Neuronal stem cell (in vitro differentiated cells): ENCODE measurements around the gene SLC38A10.
A peak's percentile ranks its signal among the peaks of the same experiment; 100 is the strongest.

Source experiments
- DNase-seq: peaks from one replicate; pipeline ENCODE4 v3.0.0-alpha.2; 2013; ENCODE audit warnings: low spot score
- H2AFZ ChIP-seq: one replicate; pipeline ENCODE4 v1.6.1; 2013; ENCODE audit warnings: mild to moderate bottlenecking, low read length, inconsistent platforms
- H2AK5ac ChIP-seq: 2 replicates; pipeline ENCODE4 v1.6.1; 2013; ENCODE audit warnings: low read depth, mild to moderate bottlenecking, inconsistent platforms, low read length, moderate library complexity, mixed read lengths
- H2BK120ac ChIP-seq: 2 replicates; pipeline ENCODE4 v1.6.1; 2013; ENCODE audit warnings: low read depth, mild to moderate bottlenecking, inconsistent platforms, low read length, moderate library complexity, mixed read lengths
- H2BK12ac ChIP-seq: one replicate; pipeline ENCODE4 v1.6.1; 2013; ENCODE audit warnings: low read length, inconsistent platforms
- H2BK15ac ChIP-seq: 2 replicates; pipeline ENCODE4 v1.6.1; 2013; ENCODE audit warnings: mild to moderate bottlenecking, low read length, inconsistent platforms, mixed read lengths
- H2BK5ac ChIP-seq: one replicate; pipeline ENCODE4 v1.6.1; 2013; ENCODE audit warnings: inconsistent platforms, mild to moderate bottlenecking, low read length, moderate library complexity
- H3K14ac ChIP-seq: one replicate; pipeline ENCODE4 v1.6.1; 2013; ENCODE audit warnings: low read length, inconsistent platforms
- H3K18ac ChIP-seq: 2 replicates; pipeline ENCODE4 v1.6.1; 2013; ENCODE audit warnings: low read length, inconsistent platforms
- H3K23ac ChIP-seq: 2 replicates; pipeline ENCODE4 v1.6.1; 2013; ENCODE audit warnings: low read depth, mild to moderate bottlenecking, mixed read lengths, low read length, inconsistent platforms; ENCODE audit not compliant: poor library complexity
- H3K27ac ChIP-seq: replicated peaks from 3 replicates; pipeline ENCODE4 v1.5.1; 2013; ENCODE audit warnings: low read length, inconsistent platforms
- H3K27me3 ChIP-seq, 3 experiments: 2 replicates each; pipeline ENCODE4 v1.6.1; 2013; ENCODE audit warnings: low read length in 3 of 3, mild to moderate bottlenecking in 2 of 3, inconsistent platforms in 1 of 3, low read depth in 1 of 3, mixed read lengths in 1 of 3, moderate library complexity in 1 of 3; ENCODE audit not compliant: control insufficient read depth in 3 of 3, insufficient read depth in 3 of 3
- H3K36me3 ChIP-seq, 2 donors: replicated peaks in 1 of 2; 2 replicates each; pipeline ENCODE4 v1.6.1; 2013; ENCODE audit warnings: low read length in 2 of 2; ENCODE audit not compliant: control insufficient read depth in 2 of 2, insufficient read depth in 2 of 2
- H3K4ac ChIP-seq: 2 replicates; pipeline ENCODE4 v1.6.1; 2013; ENCODE audit warnings: inconsistent platforms, mild to moderate bottlenecking, low read length, moderate library complexity
- H3K4me1 ChIP-seq, 2 donors: 1 replicate in 1 of 2; 2 replicates in 1 of 2; pipeline ENCODE4 v1.6.1; 2013; ENCODE audit warnings: low read length in 2 of 2, low read depth in 1 of 2; ENCODE audit not compliant: control insufficient read depth in 2 of 2, insufficient read depth in 1 of 2
- H3K4me2 ChIP-seq: one replicate; pipeline ENCODE4 v1.6.1; 2013; ENCODE audit warnings: mild to moderate bottlenecking, low read length, inconsistent platforms; ENCODE audit not compliant: insufficient read depth, poor library complexity, severe bottlenecking
- H3K4me3 ChIP-seq, 2 donors: 2 replicates each; pipeline ENCODE4 v1.5.1; 2013; ENCODE audit warnings: low read length in 2 of 2, mild to moderate bottlenecking in 2 of 2, inconsistent platforms in 1 of 2, moderate library complexity in 1 of 2
- H3K79me1 ChIP-seq: one replicate; pipeline ENCODE4 v1.6.1; 2013; ENCODE audit warnings: low read depth, mild to moderate bottlenecking, inconsistent platforms, low read length, moderate library complexity
- H3K9ac ChIP-seq: one replicate; pipeline ENCODE4 v1.6.1; 2013; ENCODE audit warnings: mild to moderate bottlenecking, low read depth, low read length, inconsistent platforms; ENCODE audit not compliant: poor library complexity
- H3K9me3 ChIP-seq, 2 donors: replicated peaks in 1 of 2; 2 replicates each; pipeline versions ENCODE3 to v1.6.1; 2013; ENCODE audit warnings: low read length in 2 of 2, mild to moderate bottlenecking in 2 of 2, inconsistent platforms in 1 of 2, low read depth in 1 of 2, mixed read lengths in 1 of 2, moderate library complexity in 1 of 2; ENCODE audit not compliant: control insufficient read depth in 2 of 2, insufficient read depth in 1 of 2
- H4K8ac ChIP-seq: one replicate; pipeline ENCODE4 v1.6.1; 2013; ENCODE audit warnings: low read depth, mild to moderate bottlenecking, inconsistent platforms, low read length, moderate library complexity
- H4K91ac ChIP-seq: one replicate; pipeline ENCODE4 v1.6.1; 2013; ENCODE audit warnings: low read length, low read depth, mild to moderate bottlenecking, inconsistent platforms; ENCODE audit not compliant: poor library complexity
- WGBS, 2 donors: extraction: QIAGEN DNeasy Blood & Tissue Kit; methylation state at CpG; one replicate each; pipeline ENCODE4 v1.1.7; 2013; ENCODE audit warnings: missing lambda C conversion rate in 2 of 2, mixed read lengths in 1 of 2; ENCODE audit not compliant: insufficient read length in 2 of 2, insufficient replicate concordance in 1 of 2; ENCODE audit errors: extremely low coverage in 2 of 2; 5-methylcytosine and 5-hydroxymethylcytosine counted together

SLC38A10 gene

GRCh38 chr17:81250286-81251093 lies 44.6 kb downstream of the SLC38A10 start:
- no peak overlapping the region for H2BK15ac ChIP-seq
- no peak overlapping the region for H2AK5ac ChIP-seq
- H3K23ac ChIP-seq: peak overlapping the region; percentile 68
- H3K27ac ChIP-seq: no peak overlapping the region
- H3K4ac ChIP-seq: no peak overlapping the region
- peaks cover 0 to 2% of the 10 kb centered on the region in 2 donors for H3K9me3 ChIP-seq
- no peak overlapping the region for H4K91ac ChIP-seq
- no peak overlapping the region for H3K18ac ChIP-seq
- H3K27me3 ChIP-seq: no peaks in the 10 kb centered on the region
- no peak for DNase-seq
- H4K8ac ChIP-seq: no peak overlapping the region
- H3K4me1 ChIP-seq: peaks cover 2 to 21% of the 10 kb centered on the region in 2 donors
- H3K79me1 ChIP-seq: peaks cover 10% of the 10 kb centered on the region
- H2BK5ac ChIP-seq: no peak overlapping the region
- no peak overlapping the region for H3K4me3 ChIP-seq
- no peak overlapping the region for H2BK12ac ChIP-seq
- no peak overlapping the region for H3K4me2 ChIP-seq
- WGBS, 2 donors: no CpG with 5 or more reads among the region's 31 CpGs
- H3K9ac ChIP-seq: no peak overlapping the region
- peaks cover 8 to 18% of the 10 kb centered on the region in 2 donors for H3K36me3 ChIP-seq
- H2AFZ ChIP-seq: no peak overlapping the region
- no peak overlapping the region for H3K14ac ChIP-seq
- H2BK120ac ChIP-seq: no peak overlapping the region

DNA sequence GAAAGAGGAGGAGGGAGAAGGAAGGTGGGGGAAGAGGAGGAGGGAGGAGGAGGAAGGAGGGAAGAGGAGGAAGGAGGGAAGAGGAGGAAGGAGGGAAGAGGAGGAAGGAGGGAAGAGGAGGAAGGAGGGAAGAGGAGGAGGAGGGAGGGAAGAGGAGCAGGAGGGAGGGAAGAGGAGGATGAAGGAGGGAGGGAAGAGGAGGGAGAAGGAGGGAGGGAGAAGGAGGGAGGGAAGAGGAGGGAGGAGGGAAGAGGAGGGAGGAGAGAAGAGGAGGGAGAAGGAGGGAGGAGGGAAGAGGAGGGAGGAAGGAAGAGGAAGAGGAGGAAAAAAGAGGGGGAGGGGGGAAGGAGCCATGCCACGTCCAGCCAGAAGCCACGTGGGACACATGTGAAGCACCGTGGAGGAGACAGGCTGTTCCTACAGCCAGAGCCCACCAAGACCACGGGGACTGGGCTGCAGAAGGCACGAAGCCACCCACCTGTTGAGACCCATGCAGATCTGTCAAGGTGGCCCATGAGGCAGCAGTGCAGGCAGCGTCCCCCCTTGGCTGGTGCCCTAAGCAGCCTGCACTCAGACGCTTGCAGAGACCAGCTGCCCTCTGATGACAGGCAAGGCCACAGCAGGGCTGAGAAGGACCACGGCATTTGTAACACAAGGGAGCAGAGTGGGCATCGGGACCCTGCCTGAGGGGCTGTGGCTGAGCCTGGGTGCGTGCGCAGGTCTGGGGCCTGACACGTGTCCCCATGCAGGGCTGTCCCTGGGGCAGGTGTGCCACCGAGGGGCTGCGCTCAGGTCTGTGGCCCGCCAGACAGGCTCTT lies 45.7 kb downstream of the SLC38A10 start:
- H2BK5ac ChIP-seq: no peak overlapping the region
- H2BK120ac ChIP-seq: no peak overlapping the region
- H3K23ac ChIP-seq: peak overlapping the region; percentile 16
- H3K4me2 ChIP-seq: no peak overlapping the region
- peaks cover 1 to 16% of the 10 kb centered on the region in 2 donors for H3K4me1 ChIP-seq
- peak overlapping the region; percentile 49 for H3K18ac ChIP-seq
- no peak for DNase-seq
- peaks cover 8 to 22% of the 10 kb centered on the region in 2 donors for H3K36me3 ChIP-seq
- H3K14ac ChIP-seq: no peak overlapping the region
- H3K27ac ChIP-seq: no peak overlapping the region
- H3K9me3 ChIP-seq: peaks cover 0 to 2% of the 10 kb centered on the region in 2 donors
- H2AK5ac ChIP-seq: peak overlapping the region; percentile 63
- no peak overlapping the region for H2BK12ac ChIP-seq
- H3K4ac ChIP-seq: no peak overlapping the region
- no peak overlapping the region for H4K91ac ChIP-seq
- no peak overlapping the region for H2AFZ ChIP-seq
- peak overlapping the region; percentile 19 for H4K8ac ChIP-seq
- H3K9ac ChIP-seq: no peak overlapping the region
- H3K79me1 ChIP-seq: peaks cover 10% of the 10 kb centered on the region
- H3K4me3 ChIP-seq: no peak overlapping the region
- no CpG with 5 or more reads among the region's 15 CpGs for WGBS, 2 donors
- H2BK15ac ChIP-seq: no peak overlapping the region
- no peaks in the 10 kb centered on the region for H3K27me3 ChIP-seq

GRCh38 chr17:81248649-81249048 lies 46.5 kb downstream of the SLC38A10 start:
- WGBS, 2 donors: no CpG with 5 or more reads among the region's 16 CpGs

More at GRCh38 chr17:81248649-81249048, 46.5 kb downstream of the SLC38A10 start:
- no peak overlapping the region for H2BK120ac ChIP-seq
- H3K4me2 ChIP-seq: no peak overlapping the region
- H2BK15ac ChIP-seq: no peak overlapping the region
- no peak overlapping the region for H3K4ac ChIP-seq
- peaks cover 2 to 16% of the 10 kb centered on the region in 2 donors for H3K4me1 ChIP-seq
- H4K91ac ChIP-seq: peak overlapping the region; percentile 79
- peak overlapping the region; percentile 44 for H2BK5ac ChIP-seq
- H3K9ac ChIP-seq: peak overlapping the region; percentile 39
- H2BK12ac ChIP-seq: no peak overlapping the region
- no peaks in the 10 kb centered on the region for H3K27me3 ChIP-seq
- H4K8ac ChIP-seq: peak overlapping the region; percentile 77
- H3K9me3 ChIP-seq: peaks cover 0 to 2% of the 10 kb centered on the region in 2 donors
- no peak for DNase-seq
- peak overlapping the region; percentile 71 for H3K23ac ChIP-seq
- H2AFZ ChIP-seq: no peak overlapping the region
- peak overlapping the region; percentile 69 for H3K18ac ChIP-seq
- H2AK5ac ChIP-seq: peak overlapping the region; percentile 35
- no peak overlapping the region for H3K14ac ChIP-seq
- no peak overlapping the region for H3K4me3 ChIP-seq
- H3K36me3 ChIP-seq: peaks cover 8 to 22% of the 10 kb centered on the region in 2 donors
- H3K79me1 ChIP-seq: peaks cover 8% of the 10 kb centered on the region
- H3K27ac ChIP-seq: no peak overlapping the region
